Ishikawa (cell line): Measurements from ENCODE around the gene QSOX2.

Experiments used
- CEBPB ChIP-seq: IDR thresholded peaks from 2 replicates; pipeline ENCODE4 v1.6.1; 2012
- EGR1 ChIP-seq: IDR thresholded peaks from 2 replicates; pipeline ENCODE4 v1.6.1; 2012
- EP300 ChIP-seq: IDR thresholded peaks from 2 replicates; pipeline ENCODE4 v1.6.1; 2012; ENCODE audit warnings: borderline replicate concordance
- FOXM1 ChIP-seq: IDR thresholded peaks from 2 replicates; pipeline ENCODE4 v1.6.1; 2012; ENCODE audit warnings: low read depth, borderline replicate concordance
- TAF1 ChIP-seq: IDR thresholded peaks from 2 replicates; pipeline ENCODE4 v1.6.1; 2012; ENCODE audit warnings: low read depth, mild to moderate bottlenecking
- YY1 ChIP-seq: IDR thresholded peaks from 2 replicates; pipeline ENCODE4 v1.6.1; 2012; ENCODE audit warnings: low read depth
- TF ChIP-seq, protein P1 (sequence below): IDR thresholded peaks from 2 replicates; pipeline ENCODE4 v1.6.1; 2012
- TF ChIP-seq, protein P2 (sequence below): IDR thresholded peaks from 2 replicates; pipeline ENCODE4 v1.6.1; 2012; ENCODE audit warnings: low read depth, mild to moderate bottlenecking

GRCh38 chr9:136231478-136232297, 13.9 kb downstream of the QSOX2 start:
- TF ChIP-seq TAF1: no peak
- TF ChIP-seq EP300: no peak
- TF ChIP-seq CEBPB: no peak
- TF ChIP-seq, protein P1, sequence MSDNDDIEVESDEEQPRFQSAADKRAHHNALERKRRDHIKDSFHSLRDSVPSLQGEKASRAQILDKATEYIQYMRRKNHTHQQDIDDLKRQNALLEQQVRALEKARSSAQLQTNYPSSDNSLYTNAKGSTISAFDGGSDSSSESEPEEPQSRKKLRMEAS: no peak
- no peak for TF ChIP-seq FOXM1
- no peak for TF ChIP-seq EGR1
- TF ChIP-seq, protein P2, sequence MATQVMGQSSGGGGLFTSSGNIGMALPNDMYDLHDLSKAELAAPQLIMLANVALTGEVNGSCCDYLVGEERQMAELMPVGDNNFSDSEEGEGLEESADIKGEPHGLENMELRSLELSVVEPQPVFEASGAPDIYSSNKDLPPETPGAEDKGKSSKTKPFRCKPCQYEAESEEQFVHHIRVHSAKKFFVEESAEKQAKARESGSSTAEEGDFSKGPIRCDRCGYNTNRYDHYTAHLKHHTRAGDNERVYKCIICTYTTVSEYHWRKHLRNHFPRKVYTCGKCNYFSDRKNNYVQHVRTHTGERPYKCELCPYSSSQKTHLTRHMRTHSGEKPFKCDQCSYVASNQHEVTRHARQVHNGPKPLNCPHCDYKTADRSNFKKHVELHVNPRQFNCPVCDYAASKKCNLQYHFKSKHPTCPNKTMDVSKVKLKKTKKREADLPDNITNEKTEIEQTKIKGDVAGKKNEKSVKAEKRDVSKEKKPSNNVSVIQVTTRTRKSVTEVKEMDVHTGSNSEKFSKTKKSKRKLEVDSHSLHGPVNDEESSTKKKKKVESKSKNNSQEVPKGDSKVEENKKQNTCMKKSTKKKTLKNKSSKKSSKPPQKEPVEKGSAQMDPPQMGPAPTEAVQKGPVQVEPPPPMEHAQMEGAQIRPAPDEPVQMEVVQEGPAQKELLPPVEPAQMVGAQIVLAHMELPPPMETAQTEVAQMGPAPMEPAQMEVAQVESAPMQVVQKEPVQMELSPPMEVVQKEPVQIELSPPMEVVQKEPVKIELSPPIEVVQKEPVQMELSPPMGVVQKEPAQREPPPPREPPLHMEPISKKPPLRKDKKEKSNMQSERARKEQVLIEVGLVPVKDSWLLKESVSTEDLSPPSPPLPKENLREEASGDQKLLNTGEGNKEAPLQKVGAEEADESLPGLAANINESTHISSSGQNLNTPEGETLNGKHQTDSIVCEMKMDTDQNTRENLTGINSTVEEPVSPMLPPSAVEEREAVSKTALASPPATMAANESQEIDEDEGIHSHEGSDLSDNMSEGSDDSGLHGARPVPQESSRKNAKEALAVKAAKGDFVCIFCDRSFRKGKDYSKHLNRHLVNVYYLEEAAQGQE: no peak
- no peak for TF ChIP-seq YY1
